Renal pelvis (tissue), 4 donors: ENCODE measurements around the gene TMEM170B. TPM values are rescaled to one million over a fixed set of nuclear protein-coding genes. Genes with fewer than 3 reads are reported as not detected.
"Not testable (repeated sequence)": the region's sequence is repeated elsewhere in the genome, so short reads cannot be mapped to it uniquely, and the experiment has no call there.

Experiments used
- DNase-seq: peaks from one replicate; pipeline ENCODE4 v3.0.0-alpha.2; 2013
- polyA plus RNA-seq, 3 donors: library from polyadenylated mRNA; unstranded; fragments of 120-200 nt; gene quantifications; one replicate each; pipeline ENCODE4 v1.2.1, GENCODE V29; 2013; ENCODE audit not compliant: insufficient read length in 3 of 3

TMEM170B gene
- polyA plus RNA-seq, 3 donors: 8.2 to 10.5 (median 9.5) TPM

GRCh38 chr6:11522812-11523605, 14.5 kb upstream of the TMEM170B start:
- no peak for DNase-seq

- no peak for DNase-seq
These were observed 11.9 kb upstream of the TMEM170B start for GRCh38 chr6:11525468-11526155.

- no peak for DNase-seq
These were observed 11.4 kb upstream of the TMEM170B start for GRCh38 chr6:11526156-11526505.

GRCh38 chr6:11527274-11527870, 10.2 kb upstream of the TMEM170B start:
- no peak for DNase-seq

GRCh38 chr6:11528996-11529395, 8.6 kb upstream of the TMEM170B start:
- no peak for DNase-seq

- DNase-seq: no peak
These were observed 5.5 kb upstream of the TMEM170B start for GRCh38 chr6:11532097-11532496.

- DNase-seq: no peak
These were observed 3.0 kb upstream of the TMEM170B start for GRCh38 chr6:11534561-11534960.

GRCh38 chr6:11535801-11536230, 1.7 kb upstream of the TMEM170B start:
- peak; percentile 9 for DNase-seq

GRCh38 chr6:11536795-11537194, 754 bp upstream of the TMEM170B start:
- DNase-seq: no peak

GRCh38 chr6:11538052-11538818, 686 bp downstream of the TMEM170B start:
- DNase-seq: peak; percentile 31

- no peak for DNase-seq
These were observed 1.4 kb downstream of the TMEM170B start for GRCh38 chr6:11538819-11539468.

- DNase-seq: no peak
These were observed 5.3 kb downstream of the TMEM170B start for GRCh38 chr6:11542863-11543262.

GRCh38 chr6:11543919-11544518, 6.5 kb downstream of the TMEM170B start:
- DNase-seq: no peak

GRCh38 chr6:11547846-11548245, 10.3 kb downstream of the TMEM170B start:
- DNase-seq: not testable (repeated sequence)

GRCh38 chr6:11548578-11548977, 11.0 kb downstream of the TMEM170B start:
- DNase-seq: not testable (repeated sequence)

- no peak for DNase-seq
These were observed 13.5 kb downstream of the TMEM170B start for GRCh38 chr6:11551053-11551452.

GRCh38 chr6:11552442-11552841, 14.9 kb downstream of the TMEM170B start:
- no peak for DNase-seq

- no peak for DNase-seq
These were observed 16.3 kb downstream of the TMEM170B start for GRCh38 chr6:11553824-11554223.

GRCh38 chr6:11556309-11556708, 18.8 kb downstream of the TMEM170B start:
- no peak for DNase-seq

- no peak for DNase-seq
These were observed 26.2 kb downstream of the TMEM170B start for GRCh38 chr6:11563793-11564192.

GRCh38 chr6:11566609-11567008, 29.1 kb downstream of the TMEM170B start:
- DNase-seq: no peak
